ENCODE data around the gene AFF3.

AFF3 gene

DNA sequence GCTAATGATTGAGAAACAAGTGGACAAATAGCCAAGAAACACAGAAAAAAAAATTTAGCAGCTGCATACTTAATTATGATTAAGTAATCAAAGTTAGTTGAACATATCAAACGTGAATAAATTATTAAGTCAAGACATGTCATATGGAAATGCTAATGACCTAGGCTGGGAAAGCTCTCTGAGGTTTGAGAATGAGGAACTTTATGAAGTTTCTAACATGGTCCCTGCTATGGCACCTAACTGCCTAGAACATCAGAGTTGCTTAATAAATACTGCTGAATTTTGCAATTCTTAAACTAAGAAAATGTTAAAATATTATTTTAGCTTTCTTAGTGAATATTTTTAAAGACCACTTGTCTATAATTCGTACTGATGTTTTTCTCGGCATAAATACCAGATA is 99.8 kb downstream of the AFF3 start:
- DNase-seq (ENCODE audit: low read depth) = no peak

DNA sequence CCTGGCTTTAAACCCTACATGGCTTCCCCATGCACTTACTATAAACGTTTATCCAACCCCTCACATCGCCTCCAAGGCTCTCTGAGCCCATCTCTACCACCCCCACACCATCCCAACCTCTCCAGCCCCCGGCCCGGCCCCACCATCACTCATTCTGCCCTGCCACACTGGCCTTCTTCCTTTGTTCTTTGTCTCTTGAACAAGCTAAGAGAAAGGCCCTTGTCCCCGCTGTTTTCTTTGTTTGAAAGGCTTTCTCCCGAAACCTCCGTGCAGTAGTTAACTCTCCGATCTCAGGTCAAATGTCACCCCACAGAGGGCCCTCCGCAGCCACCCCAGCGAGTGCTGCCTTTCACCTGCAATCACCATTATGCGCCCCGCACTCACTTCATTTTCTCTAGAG is 100.4 kb downstream of the AFF3 start:
- DNase-seq (ENCODE audit: low read depth) = no peak

DNA sequence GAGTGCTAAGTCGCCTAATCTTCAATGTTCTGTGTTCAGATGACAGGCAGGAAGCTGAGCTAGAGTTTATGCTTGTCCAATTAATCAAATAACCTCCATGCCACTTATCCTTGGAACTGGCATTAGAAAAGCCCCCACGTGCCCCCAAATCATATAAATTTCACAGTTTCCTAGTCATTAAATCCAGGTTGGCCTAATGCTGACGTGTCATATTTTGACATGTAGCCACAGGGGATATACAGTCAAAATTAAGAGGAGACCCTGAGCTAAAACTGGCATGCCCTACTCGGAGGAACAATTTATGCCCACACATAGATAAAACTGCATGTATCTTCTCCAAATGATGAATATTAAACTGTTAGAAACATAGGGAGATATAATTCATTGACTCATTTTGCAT is 101.0 kb downstream of the AFF3 start:
- DNase-seq (ENCODE audit: low read depth) = no peak

DNA sequence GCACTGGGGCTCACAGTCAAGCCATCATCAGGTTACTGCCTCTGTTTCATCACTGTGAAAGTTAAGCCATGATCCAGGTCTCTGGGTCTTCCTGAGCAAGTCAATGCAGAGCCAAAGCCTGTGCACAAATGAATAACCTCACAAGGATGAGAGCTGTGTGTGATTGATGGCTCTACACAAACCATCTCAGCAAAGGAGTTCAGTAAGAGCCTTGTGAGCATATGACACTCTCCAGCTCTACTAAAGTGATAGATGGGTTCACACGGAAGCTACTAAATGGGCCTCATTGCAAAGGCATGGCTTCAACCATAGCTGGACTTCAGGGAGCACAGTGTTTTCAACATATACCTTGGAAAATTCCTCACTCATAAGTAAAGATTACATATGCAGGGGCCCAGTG is 101.5 kb downstream of the AFF3 start:
- DNase-seq (ENCODE audit: low read depth) = no peak

DNA sequence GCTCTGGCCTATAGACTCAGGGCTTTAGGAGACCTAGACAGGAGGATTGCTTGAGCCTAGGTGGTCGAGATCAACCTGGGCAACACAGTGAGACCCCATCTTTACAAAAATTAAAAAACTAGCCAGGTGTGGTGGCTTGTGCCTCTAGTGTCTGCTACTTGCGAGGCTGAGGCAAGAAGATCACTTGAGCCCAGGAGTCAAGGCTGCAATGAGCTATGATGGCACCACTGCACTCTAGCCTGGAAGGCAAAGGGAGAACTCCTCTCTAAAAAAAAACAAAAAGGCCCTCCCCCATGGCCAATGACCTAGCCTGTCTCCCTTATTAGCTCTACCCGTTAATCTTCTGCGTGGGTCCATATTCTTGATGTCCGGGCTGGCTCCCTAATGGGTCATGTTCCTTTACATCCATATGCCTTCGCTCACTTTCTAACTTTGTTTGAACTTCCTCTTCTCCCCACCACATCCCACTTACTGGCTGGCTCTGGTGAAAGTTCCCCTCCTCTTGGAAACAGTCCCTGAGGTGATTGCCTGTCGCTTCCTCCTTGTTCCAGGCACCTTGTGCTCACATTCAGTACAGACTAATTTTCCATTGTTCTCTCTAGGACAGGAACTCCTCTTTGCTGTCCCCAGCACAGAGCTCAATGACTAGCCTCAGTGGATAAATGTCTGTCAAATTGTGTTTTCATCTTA is 103.0 kb downstream of the AFF3 start:
- DNase-seq (ENCODE audit: low read depth) = no peak

DNA sequence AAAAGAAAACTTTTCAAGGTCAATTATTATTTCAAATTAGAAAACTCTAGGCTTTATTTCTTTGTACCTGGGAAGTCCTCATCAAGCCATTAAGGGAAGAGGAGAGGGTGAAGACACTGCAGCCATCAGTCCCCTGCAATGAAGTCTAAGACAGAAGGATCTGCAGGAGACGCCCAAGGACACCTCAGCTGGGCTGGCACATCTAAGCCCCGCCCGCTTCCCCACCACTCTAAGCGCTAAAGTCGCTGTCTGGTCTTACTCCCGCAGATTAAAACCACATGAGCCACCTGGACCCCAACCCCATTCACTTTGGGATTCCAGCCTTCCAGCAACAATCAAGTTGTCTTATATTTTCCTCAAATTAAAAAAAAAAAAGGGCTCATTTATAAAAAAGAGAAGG is 104.4 kb downstream of the AFF3 start:
- DNase-seq (ENCODE audit: low read depth) = no peak

DNA sequence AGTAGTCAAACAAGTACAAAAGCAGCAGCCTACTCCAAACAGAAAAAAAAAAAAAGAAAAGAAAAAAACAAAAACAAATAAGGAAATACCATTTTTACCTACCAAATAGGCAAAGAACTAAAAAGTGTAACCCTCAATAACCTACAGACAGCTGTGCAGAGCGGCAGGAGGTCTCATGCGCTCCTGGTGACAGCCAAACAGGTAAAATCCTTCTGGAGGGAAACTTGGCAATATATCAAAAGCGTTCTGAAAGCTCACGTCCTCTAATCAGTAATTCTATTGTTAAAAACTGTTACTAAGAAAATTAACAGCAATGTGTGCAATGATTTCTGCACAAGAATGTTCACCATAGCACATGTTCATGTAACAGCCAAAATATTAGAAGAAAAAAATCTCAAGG is 105.6 kb downstream of the AFF3 start:
- no peak for DNase-seq (ENCODE audit: low read depth)

DNA sequence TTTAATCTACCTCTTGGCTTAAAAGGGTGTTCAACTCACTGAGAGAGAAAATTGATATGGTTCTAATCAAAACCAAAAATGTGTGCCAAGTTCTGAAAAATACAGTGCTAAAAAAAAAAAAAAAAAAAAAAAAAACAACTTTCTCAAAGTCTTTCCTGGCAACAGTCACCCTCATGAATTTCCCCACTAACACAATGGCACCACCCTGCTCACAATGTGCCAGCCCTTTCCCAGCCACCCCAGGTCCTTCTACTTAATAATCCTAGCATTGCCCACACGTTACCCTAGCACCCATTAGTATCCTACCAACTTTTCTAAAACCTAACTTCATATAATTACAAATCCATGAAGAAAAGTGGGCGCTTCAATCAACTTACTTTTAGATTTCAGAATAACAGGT is 106.4 kb downstream of the AFF3 start:
- no peak for DNase-seq (ENCODE audit: low read depth)

DNA sequence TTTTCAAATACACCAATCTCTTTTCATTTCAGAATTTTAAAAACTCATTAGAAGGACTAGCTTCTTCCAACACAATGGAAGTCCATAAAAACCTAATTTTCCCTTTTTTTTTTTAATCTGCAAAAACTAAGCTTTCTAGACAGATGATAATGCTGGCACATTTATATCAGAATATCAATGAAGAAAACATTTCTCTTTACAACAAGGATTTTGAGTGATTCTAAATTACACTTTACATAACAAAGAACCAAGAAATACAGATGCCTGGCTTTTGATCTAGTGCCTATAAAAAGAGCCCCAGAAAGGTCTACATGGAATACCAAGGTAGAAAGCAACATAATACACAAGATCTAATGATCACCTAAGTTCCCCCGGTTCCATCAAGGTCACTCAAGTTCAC is 108.0 kb downstream of the AFF3 start:
- no peak for DNase-seq (ENCODE audit: low read depth)

DNA sequence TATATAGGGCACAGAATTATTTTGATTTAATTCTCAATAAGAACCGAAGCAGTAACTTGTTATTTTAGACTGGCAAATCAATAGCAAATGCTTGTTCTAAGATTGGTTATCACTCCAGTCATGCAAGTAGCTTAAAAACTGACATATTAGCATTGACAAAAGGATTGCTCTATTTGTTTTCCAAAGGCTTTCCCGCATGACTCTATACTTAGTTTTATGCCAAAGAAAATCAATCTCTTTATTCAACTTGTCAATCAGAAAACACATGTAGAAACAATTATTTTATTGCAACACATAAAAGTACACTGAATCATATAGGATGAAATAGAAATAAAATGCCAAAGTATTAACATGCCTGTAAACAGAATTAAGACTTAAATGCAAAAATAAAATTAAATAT is 108.4 kb downstream of the AFF3 start:
- DNase-seq (ENCODE audit: low read depth) = no peak

DNA sequence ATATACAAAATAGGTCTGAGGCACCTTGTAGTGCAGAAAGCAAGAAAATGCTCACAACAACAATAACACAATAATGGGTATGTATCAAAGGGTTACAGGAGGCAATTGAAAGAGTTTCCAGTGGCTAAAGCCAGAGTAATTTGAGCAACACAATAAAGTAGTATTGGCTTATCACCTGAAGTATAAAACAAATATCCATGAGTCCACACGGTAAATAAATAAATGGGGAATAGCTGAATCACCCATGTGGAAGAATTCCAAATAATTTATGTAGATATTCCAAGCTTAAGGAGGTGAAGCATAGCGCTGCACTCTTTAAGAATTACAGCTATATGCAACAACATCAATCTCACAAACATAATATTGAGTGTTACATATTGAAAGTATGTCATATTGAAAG is 110.8 kb downstream of the AFF3 start:
- no peak for DNase-seq (ENCODE audit: low read depth)

DNA sequence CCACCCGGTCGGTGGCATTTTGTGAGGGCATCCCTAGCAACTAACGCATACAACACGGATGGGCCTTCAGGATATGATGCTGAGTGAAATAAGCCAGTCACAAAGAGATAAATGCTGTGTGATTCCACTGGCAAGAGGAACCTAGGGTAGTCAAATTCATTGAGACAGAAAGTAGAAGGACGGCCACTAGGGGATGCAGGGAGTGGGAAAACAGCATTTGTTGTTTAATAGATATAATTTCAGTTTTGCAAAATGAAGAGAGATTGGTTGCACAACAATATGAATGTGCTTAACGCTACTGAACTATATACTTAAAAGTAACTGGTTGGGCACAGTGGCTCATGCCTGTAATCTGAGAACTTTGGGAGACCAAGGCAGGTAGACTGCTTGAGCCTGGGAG is 112.9 kb downstream of the AFF3 start:
- no peak for DNase-seq (ENCODE audit: low read depth)

DNA sequence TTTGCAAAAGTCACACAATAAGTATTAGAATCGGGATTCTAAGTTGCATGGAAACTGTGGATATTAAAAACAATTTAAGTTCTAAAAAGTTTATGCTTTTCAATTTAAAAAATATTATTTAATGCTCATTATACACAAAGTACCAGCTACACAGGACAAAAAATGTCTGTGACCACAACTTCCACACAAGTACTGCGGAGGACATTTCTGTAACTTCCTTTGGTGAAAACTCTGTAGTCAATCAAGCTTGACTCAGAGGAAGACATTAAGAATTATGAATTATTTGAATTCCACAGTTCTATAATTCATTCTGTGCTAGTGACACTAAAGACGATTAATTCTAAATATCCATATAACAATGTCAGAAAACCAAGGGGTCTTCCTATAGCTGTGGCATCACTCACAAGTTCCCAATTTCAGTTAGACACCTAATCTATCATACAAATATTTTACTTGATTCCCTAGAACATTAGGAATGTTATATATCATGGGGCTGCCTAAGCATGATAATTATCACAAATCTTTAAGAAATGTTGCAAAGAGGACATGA is 120.5 kb downstream of the AFF3 start:
- no peak for DNase-seq (ENCODE audit: low read depth)

DNA sequence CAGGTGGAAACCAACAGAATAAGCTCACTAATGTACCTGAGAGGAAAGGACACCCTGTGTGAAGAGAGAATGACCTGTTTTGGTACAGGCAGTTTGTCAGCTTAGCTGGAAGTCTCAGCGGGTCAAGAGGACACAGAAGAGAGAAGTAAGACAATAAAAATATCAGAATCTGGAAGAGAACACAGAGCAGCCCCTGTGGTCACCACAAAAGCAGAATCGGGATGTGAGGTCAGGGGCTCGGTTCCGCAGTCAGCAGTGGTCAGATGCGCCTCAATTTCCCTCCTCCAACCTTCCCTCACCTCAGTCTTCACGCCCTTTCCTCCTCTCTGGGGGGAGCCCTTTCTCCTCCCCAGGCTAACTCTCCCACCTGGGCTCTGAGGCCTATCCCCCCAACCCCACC is 122.9 kb downstream of the AFF3 start:
- DNase-seq (ENCODE audit: low read depth) = no peak

DNA sequence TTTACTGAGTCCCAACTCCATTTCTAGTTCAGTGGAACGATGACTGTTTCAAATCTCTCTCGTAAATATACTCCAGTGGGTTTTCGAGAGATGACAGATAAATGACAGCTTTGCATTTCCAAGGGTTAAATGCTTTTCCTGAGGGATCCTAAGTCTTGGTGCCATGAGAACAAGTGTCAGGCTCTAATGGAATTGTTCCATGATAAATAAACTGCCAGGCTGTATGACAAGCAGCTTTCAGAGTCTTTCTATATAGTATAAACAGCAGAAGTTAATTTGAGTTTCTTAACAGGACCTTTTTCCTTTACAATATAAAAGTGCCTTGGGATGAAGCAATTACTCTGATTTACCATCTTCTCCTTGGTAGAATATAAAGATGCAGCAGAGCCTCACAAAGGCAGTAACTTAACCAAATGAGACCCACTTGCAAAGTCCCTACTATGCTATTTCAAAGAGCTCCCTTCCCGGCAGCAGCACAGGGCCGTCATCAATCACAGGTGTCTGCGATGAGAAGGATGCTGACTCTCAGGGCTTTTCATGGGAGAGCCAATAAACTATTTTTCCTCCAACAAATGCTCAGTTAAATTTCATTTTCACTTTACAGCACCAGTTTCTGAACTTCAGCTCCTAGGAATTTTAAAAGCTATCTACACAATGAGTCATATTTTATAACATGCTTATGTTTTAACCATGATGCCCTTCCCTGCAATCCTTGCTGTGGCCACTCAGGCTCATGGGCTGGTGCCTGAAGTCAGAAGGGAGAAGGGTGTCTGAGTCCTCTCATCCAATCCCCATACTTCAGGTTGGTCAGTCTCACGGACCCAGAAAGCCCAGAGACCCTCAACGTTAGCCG is 123.8 kb downstream of the AFF3 start:
- no peak for DNase-seq (ENCODE audit: low read depth)

DNA sequence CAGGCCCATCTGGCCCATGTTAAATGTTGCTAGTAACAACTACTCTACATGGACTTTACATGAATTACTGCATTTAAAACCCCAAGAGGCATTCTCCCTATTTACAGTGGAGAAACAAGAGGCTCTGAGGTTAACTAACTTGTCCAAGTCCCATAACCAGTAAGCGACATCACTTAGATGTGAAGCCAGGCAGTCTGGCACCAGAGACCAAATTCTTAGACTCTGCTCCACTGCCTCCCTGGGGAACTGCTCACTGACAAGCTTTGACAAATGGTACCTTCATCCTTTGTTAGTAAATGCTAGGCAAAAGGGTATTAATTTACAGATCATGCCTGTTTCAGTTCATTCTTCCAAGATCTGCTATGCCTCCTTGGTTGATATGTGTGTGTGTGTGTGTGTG is 124.8 kb downstream of the AFF3 start:
- no peak for DNase-seq (ENCODE audit: low read depth)

DNA sequence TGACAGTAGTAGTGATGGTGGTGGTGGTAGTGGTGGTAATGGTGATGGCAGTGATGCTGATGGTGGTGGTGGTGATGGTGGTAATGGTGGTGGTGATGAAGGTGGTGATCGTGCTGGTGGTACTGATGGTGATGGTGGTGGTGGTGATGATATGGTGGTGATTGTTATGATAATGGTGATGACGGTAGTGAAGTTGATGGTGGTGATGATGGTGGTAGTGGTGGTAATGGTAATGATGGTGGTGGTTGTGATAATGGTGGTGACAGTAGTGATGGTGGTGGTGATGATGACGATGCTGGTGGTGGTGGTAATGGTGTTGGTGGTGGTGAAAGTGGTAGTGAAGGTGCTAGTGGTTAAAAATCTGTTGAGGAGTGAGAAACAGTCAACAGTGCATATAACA is 125.6 kb downstream of the AFF3 start:
- no peak for DNase-seq (ENCODE audit: low read depth)

DNA sequence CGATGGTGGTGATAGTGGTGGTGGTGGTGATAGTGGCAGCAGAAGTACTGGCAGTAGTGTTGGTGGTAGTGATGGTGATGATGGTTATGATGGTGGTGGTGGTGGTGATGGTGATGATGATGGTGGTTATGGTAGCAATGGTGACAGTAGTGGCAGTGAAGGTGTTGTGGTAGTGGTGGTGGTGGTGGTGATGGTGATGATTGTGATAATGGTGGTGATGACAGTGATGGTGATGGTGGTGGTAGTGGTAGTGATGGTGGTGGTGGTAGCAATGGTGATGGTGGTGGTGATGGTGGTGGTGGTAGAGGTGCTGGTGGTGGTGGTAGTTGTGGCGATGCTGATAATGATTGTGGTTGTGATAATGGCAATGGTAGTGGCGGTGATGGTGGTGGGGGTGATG is 126.5 kb downstream of the AFF3 start:
- no peak for DNase-seq (ENCODE audit: low read depth)

DNA sequence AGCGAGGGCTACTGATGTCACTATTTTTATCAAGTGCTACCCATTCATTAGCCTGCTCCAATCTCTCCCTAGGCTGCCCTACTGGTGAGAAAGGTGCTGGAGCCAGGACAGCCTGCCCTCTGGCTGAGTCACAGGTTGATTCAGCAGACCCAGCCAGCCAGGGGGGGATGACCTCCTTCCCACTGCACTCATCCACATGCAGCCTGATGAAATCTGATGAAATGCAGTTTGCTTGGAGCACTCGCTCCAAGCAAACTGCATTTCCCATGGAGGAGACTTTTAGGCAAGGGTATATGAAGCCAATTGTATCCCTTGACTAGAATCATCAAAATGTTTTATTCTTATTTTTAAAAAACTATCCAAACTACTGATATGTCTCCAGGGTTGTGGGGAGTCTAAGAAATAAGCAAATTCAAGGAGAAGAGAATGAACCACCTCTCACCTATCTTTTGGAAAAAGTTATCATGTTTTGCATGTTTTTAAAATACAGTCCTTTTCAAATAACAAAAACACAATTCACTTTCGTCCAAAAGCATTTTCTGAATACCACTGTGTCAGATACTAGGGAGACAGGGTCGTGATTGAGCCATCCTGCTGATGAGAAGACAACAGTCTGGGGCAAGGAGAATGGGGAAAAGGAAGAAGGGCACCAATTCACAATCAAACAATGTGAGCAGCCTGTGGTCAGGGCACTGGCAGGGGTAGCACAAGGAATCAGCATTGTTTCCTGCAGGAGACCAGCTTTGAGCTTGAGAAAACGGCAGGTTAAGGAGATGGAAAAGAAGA is 128.3 kb downstream of the AFF3 start:
- no peak for DNase-seq (ENCODE audit: low read depth)

DNA sequence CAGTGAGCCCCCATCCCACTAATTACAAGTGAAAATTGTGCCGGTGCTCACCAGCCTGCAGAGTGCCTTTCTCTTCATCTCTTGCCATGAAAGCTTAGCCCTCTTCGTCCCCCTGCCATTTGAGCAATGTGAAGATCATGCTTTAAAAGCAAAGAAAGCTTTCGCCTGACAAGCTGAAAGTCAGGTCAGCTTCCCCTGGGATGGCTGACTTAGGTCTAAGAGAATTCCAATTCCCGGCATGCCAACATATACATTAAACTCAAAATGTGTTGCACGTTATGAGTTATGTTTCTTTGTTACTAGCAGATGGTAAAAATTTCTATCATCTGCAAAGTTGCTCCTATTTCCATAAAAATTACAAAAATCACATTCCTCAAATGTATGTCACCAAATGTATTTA is 129.8 kb downstream of the AFF3 start:
- no peak for DNase-seq (ENCODE audit: low read depth)

DNA sequence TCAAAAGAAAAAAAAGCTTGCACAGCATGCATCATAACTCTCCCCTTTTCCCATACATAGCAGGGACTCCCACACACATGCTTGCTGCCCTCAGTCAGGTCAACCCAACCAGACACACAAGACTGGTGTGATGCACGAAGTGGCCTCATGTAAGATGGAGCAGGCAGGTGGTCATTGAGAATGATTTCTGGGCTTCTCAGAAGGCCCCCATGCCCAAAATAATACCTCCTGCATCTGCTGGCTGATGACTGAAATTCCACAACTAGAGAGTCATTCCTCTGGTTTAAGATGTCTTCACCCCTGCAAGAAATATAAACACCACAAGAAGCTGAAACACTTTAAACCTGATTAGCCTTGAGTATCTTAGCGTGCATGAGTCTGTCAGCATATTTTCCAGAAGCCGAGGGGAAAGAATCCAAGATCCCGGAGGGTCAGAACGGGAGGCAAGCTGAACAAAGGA is 131.1 kb downstream of the AFF3 start:
- DNase-seq (ENCODE audit: low read depth) = no peak

DNA sequence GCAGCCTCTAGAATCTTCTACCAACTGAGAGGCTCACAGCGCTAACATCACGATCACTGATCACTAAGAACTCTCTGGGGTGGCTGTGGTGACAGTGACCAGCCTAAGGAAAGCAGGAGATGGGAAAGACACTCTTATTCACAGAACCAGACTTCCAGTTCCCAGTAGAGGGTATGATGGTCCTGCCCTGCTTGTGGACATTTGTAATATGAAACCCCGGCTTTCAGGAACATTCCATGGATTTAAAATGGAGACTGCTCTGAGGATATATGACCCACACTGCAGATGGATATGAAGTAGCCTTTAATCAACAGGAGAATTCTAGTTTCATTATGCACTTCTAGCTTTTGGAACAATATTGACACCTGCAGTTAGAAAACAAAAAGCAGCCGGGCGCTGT is 131.8 kb downstream of the AFF3 start:
- no peak for DNase-seq (ENCODE audit: low read depth)

DNA sequence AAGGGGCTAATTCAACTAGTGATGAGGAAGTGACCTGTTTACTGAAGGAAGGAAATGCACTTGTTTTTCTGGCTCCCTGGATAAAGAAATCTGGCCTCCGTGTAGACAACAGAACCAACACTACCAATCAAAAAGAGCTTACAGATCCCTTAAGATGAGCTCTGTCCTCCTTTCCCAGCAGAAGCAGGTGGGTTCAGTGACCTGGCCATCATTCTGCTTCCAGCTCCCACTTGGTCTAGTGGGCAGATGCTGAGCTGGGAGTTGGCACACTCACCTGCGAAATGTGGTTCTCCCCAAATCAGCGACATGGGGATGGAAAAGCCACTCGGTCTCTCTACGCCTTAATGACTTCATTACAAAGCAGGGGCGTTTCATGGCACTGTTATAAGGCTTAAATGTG is 132.6 kb downstream of the AFF3 start:
- DNase-seq (ENCODE audit: low read depth) = no peak
